Measurements from ENCODE around the gene NOVA1. TPM values are rescaled to one million over a fixed set of nuclear protein-coding genes. Genes with fewer than 3 reads are reported as not detected.
"Not testable (repeated sequence)": the region's sequence is repeated elsewhere in the genome, so short reads cannot be mapped to it uniquely, and the experiment has no call there.

NOVA1 gene
- total RNA-seq, result 100 to 1,000 TPM in 1 of 2 donors, 10 to 100 TPM in 1; 58.2 to 166 TPM
- polyA plus RNA-seq (ENCODE audit: insufficient read length in 2 of 2), result 100 to 1,000 TPM; 181 to 232 TPM
- long read RNA-seq, donor 1, transcript NOVA1-213 (3 exons, 1,431 nt), result major isoform, 22 of 49 reads
- long read RNA-seq, donor 1, transcript NOVA1-209 (4 exons, 947 nt), result minor isoform, 7 of 49 reads
- long read RNA-seq, donor 1, transcript NOVA1-204 (4 exons, 3,573 nt), result minor isoform, 14 of 49 reads
- long read RNA-seq, donor 1, partial matches to known transcripts, result 0 of 49 reads
- long read RNA-seq, donor 1, other reads (novel, unspliced or antisense), result 0 of 49 reads
- long read RNA-seq, donor 2, full-length matches to known transcripts, result 30 of 36 reads
- long read RNA-seq, donor 2, partial matches to known transcripts, result 6 of 36 reads
- long read RNA-seq, donor 2, other reads (novel, unspliced or antisense), result 0 of 36 reads
- long read RNA-seq, donor 3, transcript NOVA1-204 (4 exons, 3,573 nt), result minor isoform, 8 of 35 reads
- long read RNA-seq, donor 3, transcript NOVA1-213 (3 exons, 1,431 nt), result major isoform, 11 of 35 reads
- long read RNA-seq, donor 3, partial matches to known transcripts, result 8 of 35 reads
- long read RNA-seq, donor 3, other reads (novel, unspliced or antisense), result 0 of 35 reads
- long read RNA-seq, donor 4, partial matches to known transcripts, result 10 of 12 reads
- long read RNA-seq, donor 4, other reads (novel, unspliced or antisense), result 0 of 12 reads

GRCh38 chr14:26597589-26598080 is at the start of gene NOVA1:
Gene NOVA1 (minus strand): TSS chr14:26598033. CDS start chr14:26597436, 597 bp downstream.
- Histone ChIP-seq H3K36me3 (ENCODE audit: control insufficient read depth, insufficient read depth, low read length) (no peaks in the 10 kb centered on the region), H3K27me3 (ENCODE audit: control insufficient read depth, insufficient read depth, low read length) (no peaks in the 10 kb centered on the region), H3K4me1 (ENCODE audit: control insufficient read depth, insufficient read depth, low read length) (no peaks in the 10 kb centered on the region), H3K4me3 (ENCODE audit: low read depth, low read length) (peak within 1 kb of the TSS; percentile 80), H3K27ac (ENCODE audit: low read depth, low read length) (peak within 1 kb of the TSS; percentile 96), H3K9me3 (ENCODE audit: control insufficient read depth, insufficient read depth, low read length) (no peaks in the 10 kb centered on the region)
- DNase-seq (ENCODE audit: low read depth in 4 of 6, low spot score in 6 of 6), result peak in 2 of 6 donors; percentile 56 to 95
- WGBS (ENCODE audit: insufficient coverage), result under 1% methylated on average over 32 of the region's 36 CpGs

GRCh38 chr14:26645057-26645456 is 47.2 kb upstream of the NOVA1 start:
- not testable (repeated sequence) for H3K36me3 ChIP-seq (ENCODE audit: control insufficient read depth, insufficient read depth, low read length); H3K9me3 ChIP-seq (ENCODE audit: control insufficient read depth, insufficient read depth, low read length); H3K27ac ChIP-seq (ENCODE audit: low read depth, low read length); H3K27me3 ChIP-seq (ENCODE audit: control insufficient read depth, insufficient read depth, low read length); H3K4me3 ChIP-seq (ENCODE audit: low read depth, low read length); H3K4me1 ChIP-seq (ENCODE audit: control insufficient read depth, insufficient read depth, low read length); DNase-seq (ENCODE audit: low read depth in 4 of 6, low spot score in 6 of 6)
- WGBS (ENCODE audit: insufficient coverage), result 93% methylated on average over 5 of the region's 5 CpGs

GRCh38 chr14:26636561-26636960 is 38.7 kb upstream of the NOVA1 start:
- H3K9me3 ChIP-seq (ENCODE audit: control insufficient read depth, insufficient read depth, low read length), result no peaks in the 10 kb centered on the region
- peak in 3 of 6 donors; percentile 4 to 67 (median 21) for DNase-seq (ENCODE audit: low read depth in 4 of 6, low spot score in 6 of 6)
- no peak overlapping the region for H3K27ac ChIP-seq (ENCODE audit: low read depth, low read length)
- H3K27me3 ChIP-seq (ENCODE audit: control insufficient read depth, insufficient read depth, low read length), result no peaks in the 10 kb centered on the region
- no peaks in the 10 kb centered on the region for H3K4me1 ChIP-seq (ENCODE audit: control insufficient read depth, insufficient read depth, low read length)
- H3K4me3 ChIP-seq (ENCODE audit: low read depth, low read length), result no peak overlapping the region
- WGBS (ENCODE audit: insufficient coverage), result no CpG with 5 or more reads among the region's 5 CpGs
- H3K36me3 ChIP-seq (ENCODE audit: control insufficient read depth, insufficient read depth, low read length), result no peaks in the 10 kb centered on the region

- H3K27me3 ChIP-seq (ENCODE audit: control insufficient read depth, insufficient read depth, low read length); DNase-seq (ENCODE audit: low read depth in 4 of 6, low spot score in 6 of 6); H3K4me3 ChIP-seq (ENCODE audit: low read depth, low read length); H3K9me3 ChIP-seq (ENCODE audit: control insufficient read depth, insufficient read depth, low read length); H3K36me3 ChIP-seq (ENCODE audit: control insufficient read depth, insufficient read depth, low read length); H3K27ac ChIP-seq (ENCODE audit: low read depth, low read length); H3K4me1 ChIP-seq (ENCODE audit: control insufficient read depth, insufficient read depth, low read length): not testable (repeated sequence)
- 97% methylated on average over 12 of the region's 25 CpGs for WGBS (ENCODE audit: insufficient coverage)
Measured at GRCh38 chr14:26634946-26635345, 37.1 kb upstream of the NOVA1 start.

- no peak overlapping the region for H3K4me3 ChIP-seq (ENCODE audit: low read depth, low read length)
- peaks cover 2% of the 10 kb centered on the region for H3K9me3 ChIP-seq (ENCODE audit: control insufficient read depth, insufficient read depth, low read length)
- H3K4me1 ChIP-seq (ENCODE audit: control insufficient read depth, insufficient read depth, low read length), result no peaks in the 10 kb centered on the region
- H3K27ac ChIP-seq (ENCODE audit: low read depth, low read length), result no peak overlapping the region
- no peak for DNase-seq (ENCODE audit: low read depth in 4 of 6, low spot score in 6 of 6)
- no peaks in the 10 kb centered on the region for H3K36me3 ChIP-seq (ENCODE audit: control insufficient read depth, insufficient read depth, low read length)
- no peaks in the 10 kb centered on the region for H3K27me3 ChIP-seq (ENCODE audit: control insufficient read depth, insufficient read depth, low read length)
Measured at GRCh38 chr14:26626256-26626655, 28.4 kb upstream of the NOVA1 start.

- no peaks in the 10 kb centered on the region for H3K27me3 ChIP-seq (ENCODE audit: control insufficient read depth, insufficient read depth, low read length)
- no CpG with 5 or more reads among the region's 1 CpG for WGBS (ENCODE audit: insufficient coverage)
- no peak overlapping the region for H3K4me3 ChIP-seq (ENCODE audit: low read depth, low read length)
- no peak overlapping the region for H3K27ac ChIP-seq (ENCODE audit: low read depth, low read length)
- H3K4me1 ChIP-seq (ENCODE audit: control insufficient read depth, insufficient read depth, low read length), result no peaks in the 10 kb centered on the region
- H3K9me3 ChIP-seq (ENCODE audit: control insufficient read depth, insufficient read depth, low read length), result peaks cover 2% of the 10 kb centered on the region
- DNase-seq (ENCODE audit: low read depth in 4 of 6, low spot score in 6 of 6), result no peak
- H3K36me3 ChIP-seq (ENCODE audit: control insufficient read depth, insufficient read depth, low read length), result no peaks in the 10 kb centered on the region
Measured at GRCh38 chr14:26622611-26623010, 24.8 kb upstream of the NOVA1 start.

GRCh38 chr14:26621807-26622560 is 24.2 kb upstream of the NOVA1 start:
- no peak overlapping the region for H3K4me3 ChIP-seq (ENCODE audit: low read depth, low read length)
- H3K27me3 ChIP-seq (ENCODE audit: control insufficient read depth, insufficient read depth, low read length), result no peaks in the 10 kb centered on the region
- no peaks in the 10 kb centered on the region for H3K4me1 ChIP-seq (ENCODE audit: control insufficient read depth, insufficient read depth, low read length)
- no CpG with 5 or more reads among the region's 2 CpGs for WGBS (ENCODE audit: insufficient coverage)
- H3K27ac ChIP-seq (ENCODE audit: low read depth, low read length), result no peak overlapping the region
- no peaks in the 10 kb centered on the region for H3K36me3 ChIP-seq (ENCODE audit: control insufficient read depth, insufficient read depth, low read length)
- no peak for DNase-seq (ENCODE audit: low read depth in 4 of 6, low spot score in 6 of 6)
- peaks cover under 1% of the 10 kb centered on the region for H3K9me3 ChIP-seq (ENCODE audit: control insufficient read depth, insufficient read depth, low read length)

- Histone ChIP-seq H3K36me3 (ENCODE audit: control insufficient read depth, insufficient read depth, low read length) (no peaks in the 10 kb centered on the region), H3K27ac (ENCODE audit: low read depth, low read length) (no peak overlapping the region), H3K27me3 (ENCODE audit: control insufficient read depth, insufficient read depth, low read length) (no peaks in the 10 kb centered on the region), H3K4me1 (ENCODE audit: control insufficient read depth, insufficient read depth, low read length) (no peaks in the 10 kb centered on the region), H3K4me3 (ENCODE audit: low read depth, low read length) (no peak overlapping the region), H3K9me3 (ENCODE audit: control insufficient read depth, insufficient read depth, low read length) (no peaks in the 10 kb centered on the region)
- WGBS (ENCODE audit: insufficient coverage), result no CpG with 5 or more reads among the region's 1 CpG
- no peak for DNase-seq (ENCODE audit: low read depth in 4 of 6, low spot score in 6 of 6)
Measured at GRCh38 chr14:26621364-26621763, 23.5 kb upstream of the NOVA1 start.

GRCh38 chr14:26611259-26611658 is 13.4 kb upstream of the NOVA1 start:
- H3K4me1 ChIP-seq (ENCODE audit: control insufficient read depth, insufficient read depth, low read length), result no peaks in the 10 kb centered on the region
- H3K9me3 ChIP-seq (ENCODE audit: control insufficient read depth, insufficient read depth, low read length), result no peaks in the 10 kb centered on the region
- H3K4me3 ChIP-seq (ENCODE audit: low read depth, low read length), result no peak overlapping the region
- DNase-seq (ENCODE audit: low read depth in 4 of 6, low spot score in 6 of 6), result no peak
- no peaks in the 10 kb centered on the region for H3K27me3 ChIP-seq (ENCODE audit: control insufficient read depth, insufficient read depth, low read length)
- no peaks in the 10 kb centered on the region for H3K36me3 ChIP-seq (ENCODE audit: control insufficient read depth, insufficient read depth, low read length)
- H3K27ac ChIP-seq (ENCODE audit: low read depth, low read length), result no peak overlapping the region

Measured in spinal cord (tissue), 10 donors.